ENCODE measurements around the gene ZXDC.

- TF ChIP-seq POLR2AphosphoS5 (IDR thresholded peaks at IDR 0.05) = no peak
- TF ChIP-seq CTCF (IDR thresholded peaks at IDR 0.05) = no peak
- TF ChIP-seq EP300 (IDR thresholded peaks at IDR 0.05) = no peak
Measured at GRCh38 chr3:126481808-126482502, 6.3 kb upstream of the ZXDC start.

All from suprapubic skin (tissue), 4 donors.